NCI-H2171 (cell line): ENCODE results near the gene BUB1B.
"Not testable (repeated sequence)": the region's sequence is repeated elsewhere in the genome, so short reads cannot be mapped to it uniquely, and the experiment has no call there.

Experiments used
- DNase-seq: peaks from one replicate; lab custom pipeline; 2025; lab: John Stamatoyannopoulos, UW

The BUB1B gene

DNA sequence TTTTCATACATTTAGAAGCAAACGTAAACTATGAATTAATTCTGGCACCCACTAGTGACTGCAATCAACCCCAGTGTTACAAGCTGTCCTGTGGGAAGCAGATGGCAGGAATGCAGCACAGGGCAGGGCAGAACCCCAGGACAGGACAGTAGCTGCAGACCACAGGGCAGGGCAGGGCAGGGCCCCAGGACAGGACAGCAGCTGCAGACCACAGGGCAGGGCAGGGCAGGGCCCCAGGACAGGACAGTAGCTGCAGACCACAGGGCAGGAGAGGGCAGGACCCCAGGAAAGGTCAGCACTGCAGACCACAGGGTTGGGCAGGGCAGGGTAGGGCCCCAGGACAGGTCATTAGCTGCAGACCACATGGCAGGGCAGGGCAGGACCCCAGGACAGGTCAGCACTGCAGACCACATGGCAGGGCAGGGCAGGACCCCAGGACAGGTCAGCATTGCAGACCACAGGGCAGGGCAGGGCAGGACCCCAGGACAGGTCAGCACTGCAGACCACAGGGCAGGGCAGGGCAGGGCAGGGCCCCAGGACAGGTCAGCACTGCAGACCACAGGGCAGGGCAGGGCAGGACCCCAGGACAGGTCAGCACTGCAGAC is 24.9 kb upstream of the BUB1B start:
- DNase-seq, result not testable (repeated sequence)

DNA sequence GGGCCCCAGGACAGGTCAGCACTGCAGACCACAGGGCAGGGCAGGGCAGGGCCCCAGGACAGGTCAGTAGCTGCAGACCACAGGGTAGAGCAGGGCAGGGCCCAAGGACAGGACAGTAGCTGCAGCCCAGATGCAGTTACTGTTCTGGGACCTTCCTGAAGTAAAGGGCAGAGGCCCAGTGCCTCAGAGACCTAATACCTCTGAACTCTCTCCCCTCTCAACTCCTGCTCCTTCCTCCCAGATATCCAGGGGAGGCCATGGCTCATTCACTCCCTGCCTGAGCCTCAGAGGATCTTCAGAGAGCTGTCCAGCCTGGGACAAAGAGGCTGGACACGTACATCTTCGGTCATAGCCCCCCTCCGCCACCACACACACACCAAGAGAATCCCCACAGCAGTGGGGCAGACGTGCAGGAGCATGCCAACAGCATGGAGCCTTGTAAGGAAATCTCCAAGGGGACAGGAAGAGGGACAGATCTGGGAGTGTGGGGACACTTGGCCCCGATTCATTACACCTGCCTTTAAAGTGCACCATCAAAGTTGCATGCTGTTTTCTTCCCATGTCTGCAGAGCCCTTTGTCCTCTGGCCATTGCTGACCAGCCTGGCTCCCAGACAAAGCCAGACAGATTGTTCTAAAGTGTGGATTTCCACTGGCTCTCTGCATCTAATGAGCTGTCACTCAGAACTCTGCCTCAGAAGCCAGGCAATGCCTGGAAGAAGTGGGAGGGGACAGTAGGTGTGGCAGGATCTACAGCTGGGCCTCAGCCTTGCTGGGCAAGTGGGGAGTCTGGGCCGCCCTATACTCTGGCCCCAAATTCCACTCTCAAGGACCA is 24.2 kb upstream of the BUB1B start:
- no peak for DNase-seq

DNA sequence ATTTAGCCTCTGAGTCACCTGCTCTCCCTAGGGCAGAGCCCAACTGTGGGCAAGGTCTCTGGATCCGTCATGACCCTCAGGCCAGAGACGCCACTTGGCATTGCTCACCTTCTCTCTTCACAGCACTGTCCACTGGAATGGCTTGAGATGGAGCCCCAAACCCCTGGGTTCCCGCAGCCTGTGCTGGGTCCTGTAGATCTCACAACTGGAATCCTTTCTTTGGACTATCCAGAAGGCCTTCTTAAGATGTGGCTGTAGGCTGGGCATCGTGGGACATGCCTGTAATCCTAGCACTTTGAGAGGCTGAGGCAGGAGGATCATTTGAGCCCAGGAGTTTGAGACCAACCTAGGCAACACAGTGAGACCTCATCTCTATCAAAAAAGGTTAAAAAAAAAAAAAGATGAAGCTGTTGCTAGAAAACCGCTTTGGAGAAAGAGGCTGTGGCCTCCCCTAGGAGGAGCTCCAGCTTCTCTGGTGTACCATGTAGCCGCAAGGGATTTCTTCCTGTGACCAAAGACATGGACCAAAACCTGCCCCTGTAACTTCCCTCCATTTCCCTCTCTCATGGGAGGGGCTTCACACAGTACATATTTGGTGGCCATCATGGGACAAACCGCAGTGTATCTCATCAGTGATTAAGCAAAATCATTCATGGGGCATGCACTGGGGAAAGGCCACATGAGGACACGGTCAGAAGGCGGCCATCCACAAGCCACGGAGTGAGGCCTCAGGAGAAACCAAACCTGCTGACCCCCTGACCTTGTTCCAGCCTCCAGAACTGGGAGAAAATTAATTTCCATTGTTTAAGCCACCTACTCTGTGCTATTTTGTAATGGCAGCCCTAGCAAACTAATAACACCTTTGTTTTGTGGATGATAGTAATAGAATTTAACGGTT is 23.3 kb upstream of the BUB1B start:
- DNase-seq, result no peak

- not testable (repeated sequence) for DNase-seq
Observed at GRCh38 chr15:40138201-40138570, 22.7 kb upstream of the BUB1B start.

- DNase-seq, result no peak
Observed at GRCh38 chr15:40142428-40142827, 18.4 kb upstream of the BUB1B start.

GRCh38 chr15:40146037-40146436 is 14.8 kb upstream of the BUB1B start:
- no peak for DNase-seq

DNA sequence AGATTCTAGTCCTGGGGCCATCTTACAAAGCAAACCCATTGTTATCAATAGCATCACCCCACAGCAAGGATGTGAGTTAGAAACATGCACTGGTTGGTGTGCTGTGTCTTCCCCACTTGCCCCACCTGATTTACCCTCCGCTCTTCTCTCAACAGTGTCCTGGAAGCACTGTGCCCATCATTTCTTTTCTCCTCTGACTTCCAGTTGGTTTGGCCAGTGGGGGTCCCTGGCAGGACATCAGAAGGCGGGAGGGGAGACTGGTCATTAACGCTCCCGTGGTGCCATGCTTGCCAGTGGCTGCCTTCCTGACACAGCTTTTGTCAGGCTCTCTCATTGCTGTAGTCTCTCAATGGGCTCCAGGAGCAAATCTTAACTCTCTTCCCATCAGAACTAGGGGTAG is 11.5 kb upstream of the BUB1B start:
- DNase-seq, result no peak

GRCh38 chr15:40150163-40150925 is 10.5 kb upstream of the BUB1B start:
- no peak for DNase-seq

GRCh38 chr15:40151499-40151898 is 9.4 kb upstream of the BUB1B start:
- DNase-seq, result no peak

- no peak for DNase-seq
Observed at GRCh38 chr15:40151991-40152390, 8.9 kb upstream of the BUB1B start.

DNA sequence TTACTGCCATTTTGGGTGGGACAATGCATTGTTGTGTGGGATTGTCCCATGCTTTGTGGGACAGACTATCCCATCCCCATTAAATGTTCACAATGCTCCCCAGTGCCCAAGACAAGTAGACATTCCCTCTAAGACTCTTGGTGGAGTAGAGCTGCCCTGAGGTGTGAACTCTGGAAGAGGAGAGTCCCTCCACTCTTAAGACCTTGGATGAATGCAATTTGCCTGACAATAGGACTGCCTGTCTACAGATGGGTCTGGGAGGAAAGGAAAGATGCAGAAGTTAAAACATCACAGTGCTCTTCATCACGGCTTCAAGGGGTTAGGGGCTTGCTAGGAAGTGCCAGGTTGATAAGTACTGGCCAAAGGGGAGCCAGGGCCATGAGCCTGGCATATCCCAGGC is 6.0 kb upstream of the BUB1B start:
- not testable (repeated sequence) for DNase-seq

GRCh38 chr15:40155270-40155910 is 5.5 kb upstream of the BUB1B start:
- no peak for DNase-seq

DNA sequence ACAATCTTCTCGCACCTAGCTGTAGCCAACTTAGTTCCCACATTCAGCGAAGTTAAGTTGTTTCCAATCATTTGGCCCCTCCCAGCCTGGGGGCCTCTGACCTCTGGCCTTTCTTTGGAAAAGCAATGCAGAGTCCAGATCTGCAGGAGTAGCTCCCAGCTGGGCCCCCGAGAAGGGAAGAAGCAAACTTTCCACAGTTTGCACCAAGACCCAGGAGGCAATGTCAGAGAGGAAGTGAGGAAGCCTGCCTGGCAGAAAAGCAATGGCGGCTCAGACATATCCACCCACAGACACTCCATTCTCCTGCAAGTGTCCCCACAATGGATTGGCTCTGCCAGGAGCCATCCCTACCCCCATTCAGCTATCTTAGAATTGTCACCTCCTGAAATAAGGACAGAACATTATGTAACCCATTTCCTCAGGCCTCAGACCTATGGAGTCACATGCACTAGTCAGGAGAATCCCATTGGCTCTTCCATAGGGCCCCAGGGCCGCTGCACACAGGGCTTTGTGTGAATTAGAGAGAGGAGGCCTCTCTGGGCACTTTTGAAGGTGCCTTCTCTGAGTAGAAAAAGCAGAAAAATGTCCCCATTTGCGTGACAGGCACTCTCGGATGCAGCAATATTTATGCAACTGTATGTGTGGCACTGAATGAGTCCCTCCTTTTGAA is 3.0 kb upstream of the BUB1B start:
- no peak for DNase-seq

DNA sequence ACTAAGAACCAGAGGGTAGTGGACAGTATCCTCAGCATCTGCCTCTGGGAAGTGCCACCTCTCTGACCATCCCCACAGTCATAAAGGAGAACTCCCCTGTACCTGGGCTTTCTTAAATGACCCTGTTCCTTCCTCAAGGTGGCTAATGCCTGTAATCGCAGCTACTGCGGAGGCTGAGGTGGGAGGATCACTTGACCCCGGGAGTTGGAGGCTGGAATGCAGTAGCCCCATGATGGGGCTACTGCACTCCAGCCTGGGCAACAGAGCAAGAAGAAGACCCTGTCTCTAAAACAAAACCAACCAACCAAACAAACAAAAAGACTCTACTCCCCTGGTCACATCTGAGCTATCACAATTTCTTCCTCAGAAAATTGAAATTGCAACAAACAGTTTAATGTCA is 848 bp upstream of the BUB1B start:
- no peak for DNase-seq

DNA sequence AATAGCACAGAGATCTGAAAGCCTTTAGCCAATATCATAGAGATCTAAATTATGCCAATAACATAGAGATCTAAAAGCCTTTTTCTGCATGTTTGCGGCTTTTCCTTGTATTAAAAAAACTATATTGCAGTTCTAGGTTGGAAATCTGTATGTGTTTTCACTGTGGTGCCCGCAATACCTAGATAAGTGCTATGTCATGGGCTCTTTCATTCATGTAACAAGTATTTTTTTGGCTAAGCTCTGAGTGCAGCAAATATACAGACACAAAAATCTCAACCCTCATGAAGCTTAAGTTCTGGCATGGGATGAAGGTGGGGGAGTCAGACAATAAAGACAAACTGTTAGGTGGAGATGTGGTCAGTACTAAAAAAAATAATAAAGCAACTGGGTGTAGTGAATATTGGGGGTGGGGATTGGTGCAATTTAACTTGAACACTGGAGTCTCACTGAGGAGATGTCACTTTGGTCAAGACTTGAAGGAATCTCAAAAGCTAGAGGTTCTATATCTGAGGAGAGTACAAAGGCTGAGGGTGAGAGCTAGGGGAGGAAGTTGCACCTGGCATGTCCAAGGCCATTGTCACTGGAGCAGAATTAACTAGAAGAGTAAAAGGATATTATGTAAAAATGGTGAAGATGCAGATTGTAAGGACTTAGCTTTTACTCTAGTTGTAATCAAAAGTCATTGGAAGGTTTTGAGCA is 973 bp downstream of the BUB1B start:
- no peak for DNase-seq

DNA sequence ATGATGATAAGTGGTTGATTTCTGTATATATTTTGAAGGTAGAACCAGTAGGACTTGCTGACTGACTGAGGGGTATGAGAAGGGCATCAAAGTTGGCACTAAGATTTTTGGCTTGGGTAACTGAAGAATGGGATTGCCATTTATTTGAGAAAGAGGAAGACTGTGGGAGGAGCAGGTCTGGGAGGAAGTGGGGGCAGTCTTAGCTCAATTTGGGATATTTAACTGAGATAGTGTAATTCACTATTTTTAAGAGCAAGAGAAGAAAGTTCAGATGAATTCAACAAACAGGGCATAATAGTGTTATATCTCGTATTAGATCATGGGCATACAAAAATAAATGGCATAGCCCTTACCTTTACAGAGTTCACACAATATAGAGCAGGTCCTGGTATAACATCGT is 1.7 kb downstream of the BUB1B start:
- no peak for DNase-seq

DNA sequence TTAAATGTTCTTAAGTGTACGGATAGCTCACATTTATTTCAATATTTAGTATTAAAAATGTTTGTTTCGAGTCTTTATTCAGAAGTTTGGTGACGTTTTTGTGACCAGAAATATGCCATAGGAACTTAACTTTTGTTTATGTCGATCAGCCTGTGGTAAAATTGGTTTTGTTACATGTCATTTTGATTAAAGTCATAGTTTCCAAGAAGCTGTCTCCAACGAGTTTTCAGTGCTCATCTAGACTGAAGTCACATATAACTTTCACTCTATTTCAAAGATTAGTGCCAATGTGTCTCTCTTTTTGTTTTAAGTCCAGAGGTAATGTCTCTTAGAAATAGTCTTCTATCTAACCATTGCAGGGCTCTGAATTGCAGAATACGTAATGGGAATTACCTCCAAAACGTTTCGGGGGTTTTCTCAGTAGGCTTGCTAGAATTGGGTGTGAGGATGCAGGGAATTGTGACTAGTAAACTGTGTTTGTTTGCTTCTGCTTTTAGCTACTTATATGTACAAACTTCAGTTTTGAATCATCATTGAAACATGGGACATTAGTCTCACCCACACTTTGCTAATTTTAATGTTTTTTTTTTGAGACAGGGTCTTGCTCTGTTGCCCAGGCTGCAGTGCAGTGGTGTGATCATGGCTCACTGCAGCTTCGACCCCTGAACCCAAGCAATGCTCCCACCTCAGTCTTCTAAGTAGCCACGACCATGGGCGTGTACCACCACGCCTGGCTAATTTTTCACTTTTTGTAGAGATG is 3.0 kb downstream of the BUB1B start:
- no peak for DNase-seq

DNA sequence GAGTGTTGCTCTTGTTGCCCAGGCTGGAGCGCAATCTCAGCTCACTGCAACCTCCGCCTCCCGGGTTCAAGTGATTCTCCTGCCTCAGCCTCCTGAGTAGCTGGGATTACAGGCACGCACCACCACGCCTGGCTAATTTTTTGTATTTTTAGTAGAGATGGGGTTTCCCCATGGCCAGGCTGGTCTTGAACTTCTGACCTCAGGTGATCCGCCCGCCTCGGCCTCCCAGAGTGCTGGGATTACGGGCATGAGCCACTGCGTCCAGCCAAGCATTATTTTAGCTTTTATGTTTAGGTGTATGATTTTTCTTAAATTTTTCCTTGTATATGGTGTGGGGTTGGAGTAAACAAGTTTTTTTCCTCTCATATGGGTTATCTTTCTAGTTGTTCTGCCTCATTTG is 6.5 kb downstream of the BUB1B start:
- DNase-seq, result not testable (repeated sequence)

GRCh38 chr15:40175160-40175559 is 14.3 kb downstream of the BUB1B start:
- no peak for DNase-seq
